Cardiac fibroblast (primary cell): Measurements from ENCODE around the gene CYREN.
A peak's percentile ranks its signal among the peaks of the same experiment; 100 is the strongest.

Experiments used
- DNase-seq, 2 donors: peaks; one replicate each; pipeline versions ENCODE4 v3.0.0 to v3.0.0-alpha.2; 2010; ENCODE audit warnings: low read depth in 2 of 2
- H3K4me3 ChIP-seq, 2 donors: replicated peaks in 1 of 2; 1 replicate in 1 of 2; 2 replicates in 1 of 2; pipeline ENCODE4 v1.5.1; 2011; ENCODE audit warnings: low read depth in 2 of 2, low read length in 2 of 2, mild to moderate bottlenecking in 2 of 2, moderate library complexity in 1 of 2
- CTCF ChIP-seq: IDR thresholded peaks from one replicate; pipeline ENCODE4 v1.5.1; 2011; ENCODE audit warnings: low read depth, mild to moderate bottlenecking, low read length, inconsistent platforms

CYREN gene

GRCh38 chr7:135211179-135211945, 40.9 kb upstream of the CYREN start, which contains the start of gene WDR91:
Gene WDR91 (minus strand): TSS chr7:135211526. CDS start chr7:135211502, 24 bp downstream.
- H3K4me3 ChIP-seq, result peak within 1 kb of the TSS; percentile 74 to 86
- peak; percentile 92 to 94 for DNase-seq
- TF ChIP-seq CTCF, result no peak

- DNase-seq, result peak; percentile 29 to 32
- peak overlapping the region; percentile 74 to 86 for H3K4me3 ChIP-seq
Observed at GRCh38 chr7:135210888-135211178, 40.3 kb upstream of the CYREN start.

GRCh38 chr7:135209225-135209834, 38.8 kb upstream of the CYREN start:
- no peak for DNase-seq
- H3K4me3 ChIP-seq, result no peak overlapping the region
- TF ChIP-seq CTCF, result no peak

More at GRCh38 chr7:135210888-135211178, 40.3 kb upstream of the CYREN start:
- no peak for TF ChIP-seq CTCF

DNA sequence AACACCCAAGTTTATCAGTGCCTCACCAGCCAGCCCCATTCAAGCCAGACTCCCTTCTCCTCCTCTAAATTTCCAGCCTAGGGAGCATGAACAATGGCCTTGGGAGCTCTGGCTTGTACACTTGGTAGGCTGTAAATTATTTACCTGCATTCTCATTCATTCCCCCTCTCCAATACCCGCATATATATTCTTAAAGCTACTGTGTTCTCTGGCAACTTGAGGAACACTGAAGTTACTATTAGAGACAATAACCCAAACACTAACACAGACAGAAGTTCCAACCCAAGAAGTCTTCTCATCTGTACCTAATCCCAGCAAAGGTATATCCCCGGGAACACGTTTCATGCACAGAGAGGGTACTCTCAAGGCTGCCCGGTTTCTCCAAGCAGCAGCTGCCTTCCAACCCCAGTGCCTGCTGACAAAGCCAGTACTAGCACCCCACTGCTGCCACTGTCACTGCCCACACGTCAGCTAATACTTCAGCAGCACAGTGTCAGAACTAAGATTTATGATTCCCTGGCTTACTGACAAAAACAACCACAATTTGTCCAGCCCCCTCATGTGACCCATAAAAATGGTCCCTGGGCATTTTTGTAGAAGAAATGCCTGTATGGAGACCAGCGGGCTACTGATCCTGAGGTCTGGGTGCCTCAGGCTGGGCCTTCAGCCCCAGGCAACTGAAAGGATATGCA, 37.7 kb upstream of the CYREN start:
- TF ChIP-seq CTCF, result no peak
- no peak overlapping the region for H3K4me3 ChIP-seq
- DNase-seq, result no peak

- no peak overlapping the region for H3K4me3 ChIP-seq
- no peak for DNase-seq
- no peak for TF ChIP-seq CTCF
Observed at GRCh38 chr7:135207406-135208101, 37.0 kb upstream of the CYREN start.

DNA sequence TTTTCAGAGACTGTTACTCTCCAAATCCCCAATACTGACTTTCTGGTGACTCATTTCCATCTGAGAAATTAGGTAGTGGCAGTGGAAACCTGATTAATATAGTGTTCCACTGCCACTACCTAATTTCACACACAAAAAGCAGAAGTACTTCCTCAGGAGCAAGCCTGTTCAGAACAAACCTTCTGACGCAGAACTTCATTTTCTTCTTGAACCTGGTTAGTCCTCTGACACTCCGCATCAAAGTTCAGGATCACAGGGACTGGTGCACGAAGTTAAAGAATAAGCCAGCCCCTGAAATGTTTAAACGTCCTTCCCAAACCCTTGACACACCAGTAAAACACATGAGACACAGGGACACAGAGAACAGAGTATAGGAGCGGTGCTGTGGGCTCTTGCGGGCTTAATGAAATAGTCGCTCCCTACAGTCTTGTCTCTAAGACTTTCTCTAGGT, 36.5 kb upstream of the CYREN start:
- TF ChIP-seq CTCF, result no peak
- DNase-seq, result no peak
- no peak overlapping the region for H3K4me3 ChIP-seq
